ENCODE measurements around the gene STARD3.

STARD3 gene

GRCh38 chr17:39672522-39673334, 35.8 kb downstream of the STARD3 start:
- no peak for FAIRE-seq

- FAIRE-seq = no peak
These were observed 36.6 kb downstream of the STARD3 start for GRCh38 chr17:39673335-39674081.

GRCh38 chr17:39674179-39674578, 37.2 kb downstream of the STARD3 start:
- no peak for FAIRE-seq

- FAIRE-seq = no peak
These were observed 37.9 kb downstream of the STARD3 start for GRCh38 chr17:39674702-39675389.

- no peak for FAIRE-seq
These were observed 38.6 kb downstream of the STARD3 start for GRCh38 chr17:39675390-39676082.

- FAIRE-seq = no peak
These were observed 39.4 kb downstream of the STARD3 start for GRCh38 chr17:39676198-39676819.

GRCh38 chr17:39677072-39677471, 40.1 kb downstream of the STARD3 start:
- FAIRE-seq = no peak

- FAIRE-seq = no peak
These were observed 40.8 kb downstream of the STARD3 start for GRCh38 chr17:39677542-39678339.

GRCh38 chr17:39678340-39679116, 41.6 kb downstream of the STARD3 start:
- no peak for FAIRE-seq

GRCh38 chr17:39679521-39680192, 42.7 kb downstream of the STARD3 start:
- no peak for FAIRE-seq

- no peak for FAIRE-seq
These were observed 46.5 kb downstream of the STARD3 start for GRCh38 chr17:39683295-39683939.

GRCh38 chr17:39684369-39685192, 47.6 kb downstream of the STARD3 start:
- FAIRE-seq = no peak

GRCh38 chr17:39687101-39687545, 50.2 kb downstream of the STARD3 start:
- no peak for FAIRE-seq

GRCh38 chr17:39687546-39688474, 50.9 kb downstream of the STARD3 start, which contains the start of gene PGAP3:
PGAP3 (minus strand) TSS chr17:39688057; CDS start chr17:39688014, 43 bp downstream.
- FAIRE-seq = no peak

GRCh38 chr17:39688475-39688835, 51.5 kb downstream of the STARD3 start:
- FAIRE-seq = no peak

- no peak for FAIRE-seq
These were observed 52.0 kb downstream of the STARD3 start for GRCh38 chr17:39688945-39689344.

- FAIRE-seq = no peak
These were observed 57.6 kb downstream of the STARD3 start for GRCh38 chr17:39694593-39694992.

Measured in endometrium (tissue), 2 donors.